Transverse colon (tissue), 4 donors: Measurements from ENCODE around the gene SRPK3. TPM values are rescaled to one million over a fixed set of nuclear protein-coding genes. Genes with fewer than 3 reads are reported as not detected.
A peak's percentile ranks its signal among the peaks of the same experiment; 100 is the strongest.

Source experiments
- DNase-seq: peaks from one replicate; pipeline ENCODE4 v3.0.0-alpha.2; 2019
- H3K27ac ChIP-seq, 4 donors: fragments of 200-600 bp; sonication (generic); 2 replicates each; pipeline ENCODE4 v1.5.1; 2016 to 2018; ENCODE audit warnings: inconsistent platforms in 4 of 4
- H3K27me3 ChIP-seq: fragments of 200-600 bp; sonication (generic); 2 replicates; pipeline ENCODE4 v1.5.1; 2017; ENCODE audit warnings: inconsistent platforms
- H3K36me3 ChIP-seq, 4 donors: fragments of 200-600 bp; sonication (generic); 2 replicates each; pipeline ENCODE4 v1.5.1; 2017 to 2019; ENCODE audit warnings: inconsistent platforms in 4 of 4
- H3K4me1 ChIP-seq, 4 donors: fragments of 200-600 bp; sonication (generic); 2 replicates each; pipeline ENCODE4 v1.5.1; 2017 to 2020; ENCODE audit warnings: inconsistent platforms in 4 of 4
- H3K4me3 ChIP-seq, 4 donors: fragments of 200-600 bp; sonication (generic); 1 replicate in 1 of 4; 2 replicates in 3 of 4; pipeline versions ENCODE4 v1.5.1 to v1.6.1; 2017 to 2019; ENCODE audit warnings: inconsistent platforms in 4 of 4
- H3K9me3 ChIP-seq, 2 donors: fragments of 200-600 bp; sonication (generic); 2 replicates each; pipeline ENCODE4 v1.5.1; 2017 to 2019; ENCODE audit warnings: inconsistent platforms in 2 of 2
- CTCF ChIP-seq, 5 experiments: fragments of 200-600 bp in 3 of 5; fragments of 450-650 bp in 2 of 5; sonication (generic) in 3 of 5; IDR thresholded peaks; 1 replicate in 2 of 5; 2 replicates in 3 of 5; pipeline ENCODE4 v1.5.1; 2016 to 2017; ENCODE audit warnings: antibody characterized with exemption in 5 of 5, inconsistent platforms in 3 of 5, mild to moderate bottlenecking in 2 of 5, moderate library complexity in 1 of 5
- EP300 ChIP-seq: sonication (generic); formaldehyde crosslinking; IDR thresholded peaks from one replicate; pipeline ENCODE4 v1.6.1; 2017; ENCODE audit warnings: antibody characterized with exemption, low read depth
- POLR2A ChIP-seq: fragments of 450-650 bp; IDR thresholded peaks from one replicate; pipeline ENCODE4 v1.6.1; 2016; ENCODE audit warnings: antibody characterized with exemption, mild to moderate bottlenecking, moderate library complexity
- POLR2AphosphoS5 ChIP-seq, 3 donors: sonication (generic); formaldehyde crosslinking; IDR thresholded peaks; one replicate each; pipeline ENCODE4 v1.6.1; 2016; ENCODE audit warnings: antibody characterized with exemption in 3 of 3
- WGBS, 2 donors: methylation state at CpG; one replicate each; pipeline ENCODE4 v1.1.5; 2018; ENCODE audit warnings: low coverage in 1 of 2; 5-methylcytosine and 5-hydroxymethylcytosine counted together
- in situ Hi-C, 4 donors: fragments of 200-750 bp; cut with MboI; loops; one replicate each; pipeline versions ENCODE4 v1.15.0 to v1.15.1; 2017; ENCODE audit warnings: low sequenced_read_pairs in 3 of 4, low pct_ligation_motif_present in 1 of 4, low pct_unique_long_range_greater_than_20kb in 1 of 4
- intact Hi-C: fragments of 100-400 bp; cut with DNase I; formaldehyde crosslinking; loops from one replicate; pipeline ENCODE4 v1.15.1; 2023; ENCODE audit warnings: low total_unique reads
- total RNA-seq, 4 donors: library from RNA; depleted of rRNA; stranded (reverse); fragments of >200 nt; gene quantifications; one replicate each; pipeline ENCODE4 v1.1.0, GENCODE V29; 2016

SRPK3 gene
- total RNA-seq, 4 donors from 2014 or later: 0.64 to 3.8 (median 1.3) TPM

- H3K4me1 ChIP-seq: no peaks in the 10 kb centered on the region
- intact Hi-C loops (no loop called here), in situ Hi-C loops (loop anchor here in 1 of 4 donors (25.0 kb wide), 1 partner anchor 199 kb away; the partner anchor contains the start of genes HCFC1 and TMEM187)
- H3K27ac ChIP-seq: no peak overlapping the region
- no peak for DNase-seq
- WGBS, 2 donors: 77% methylated on average over 18 of the region's 18 CpGs; no CpG with 5 or more reads in 1 of the 2 donors
- TF ChIP-seq POLR2AphosphoS5 (IDR thresholded peaks at IDR 0.05) (no peak), POLR2A (no peak), CTCF (IDR thresholded peaks at IDR 0.05) (no peak), EP300 (no peak)
- H3K36me3 ChIP-seq: no peaks in the 10 kb centered on the region
- no peaks in the 10 kb centered on the region for H3K27me3 ChIP-seq
- no peak overlapping the region for H3K4me3 ChIP-seq
- no peaks in the 10 kb centered on the region for H3K9me3 ChIP-seq
Observed at GRCh38 chrX:153763298-153763932, 17.4 kb upstream of the SRPK3 start.

GRCh38 chrX:153763989-153764755 is 16.7 kb upstream of the SRPK3 start, which contains the start of gene PLXNB3:
Gene PLXNB3, plus strand, starts transcription at chrX:153764249. Its CDS starts 1,287 bp downstream, at chrX:153765536.
- H3K9me3 ChIP-seq: no peaks in the 10 kb centered on the region
- peak; percentile 67 to 86 (median 76) for TF ChIP-seq CTCF (IDR thresholded peaks at IDR 0.05)
- TF ChIP-seq POLR2AphosphoS5 (IDR thresholded peaks at IDR 0.05): peak in 1 of 3 donors; percentile 32
- TF ChIP-seq EP300: no peak
- no peak for TF ChIP-seq POLR2A
- in situ Hi-C loops: loop anchor here in 1 of 4 donors (25.0 kb wide), 1 partner anchor 198 kb away; the partner anchor contains the start of genes HCFC1 and TMEM187
- DNase-seq: peak; percentile 84
- H3K4me1 ChIP-seq: no peaks in the 10 kb centered on the region
- H3K27me3 ChIP-seq: no peaks in the 10 kb centered on the region
- H3K27ac ChIP-seq: peak within 1 kb of the TSS; percentile 47 to 81 (median 65)
- intact Hi-C loops: no loop called here
- 39% methylated on average over 26 of the region's 26 CpGs; no CpG with 5 or more reads in 1 of the 2 donors for WGBS, 2 donors
- H3K36me3 ChIP-seq: no peaks in the 10 kb centered on the region
- H3K4me3 ChIP-seq: peak within 1 kb of the TSS in 3 of 4 donors; percentile 2 to 13 (median 12)

GRCh38 chrX:153764786-153765137 is 16.1 kb upstream of the SRPK3 start:
- in situ Hi-C loops (loop anchor here in 1 of 4 donors (25.0 kb wide), 1 partner anchor 198 kb away; the partner anchor contains the start of genes HCFC1 and TMEM187), intact Hi-C loops (loop anchor here (5.0 kb wide), 1 partner anchor 188 kb away; no protein-coding TSS in a partner anchor)
- Histone ChIP-seq H3K27me3 (no peaks in the 10 kb centered on the region), H3K4me3 (peak overlapping the region in 3 of 4 donors; percentile 2 to 13 (median 12)), H3K36me3 (no peaks in the 10 kb centered on the region), H3K4me1 (no peaks in the 10 kb centered on the region), H3K9me3 (no peaks in the 10 kb centered on the region), H3K27ac (peak overlapping the region; percentile 47 to 81 (median 65))
- WGBS, 2 donors: 72% methylated on average over 7 of the region's 7 CpGs; no CpG with 5 or more reads in 1 of the 2 donors
- no peak for TF ChIP-seq CTCF (IDR thresholded peaks at IDR 0.05)
- no peak for TF ChIP-seq EP300
- no peak for TF ChIP-seq POLR2AphosphoS5 (IDR thresholded peaks at IDR 0.05)
- no peak for TF ChIP-seq POLR2A
- DNase-seq: no peak
